HG03575 (cell line): ENCODE data around the gene LTO1.

ENCODE experiments used
- ATAC-seq: cut with Tn5 transposase; IDR thresholded peaks from one replicate; pipeline ENCODE4 v1.9.1; 2021; ENCODE audit not compliant: unreplicated experiment, insufficient number of reproducible peaks, low FRiP score; ENCODE audit errors: extremely low read depth

The LTO1 gene

GRCh38 chr11:69650832-69651344 lies 24.3 kb downstream of the LTO1 start:
- no peak for ATAC-seq

- no peak for ATAC-seq
These were observed 24.9 kb downstream of the LTO1 start for GRCh38 chr11:69650081-69650831.

GRCh38 chr11:69649576-69649900 lies 25.6 kb downstream of the LTO1 start:
- ATAC-seq = no peak

- ATAC-seq = no peak
These were observed 26.2 kb downstream of the LTO1 start for GRCh38 chr11:69648679-69649575.

- no peak for ATAC-seq
These were observed 27.2 kb downstream of the LTO1 start for GRCh38 chr11:69647761-69648497.

GRCh38 chr11:69647390-69647748 lies 27.8 kb downstream of the LTO1 start:
- no peak for ATAC-seq

- ATAC-seq = no peak
These were observed 28.4 kb downstream of the LTO1 start for GRCh38 chr11:69646493-69647389.

- ATAC-seq = no peak
These were observed 29.2 kb downstream of the LTO1 start for GRCh38 chr11:69645801-69646492.

- ATAC-seq = no peak
These were observed 30.0 kb downstream of the LTO1 start for GRCh38 chr11:69644962-69645675.

- ATAC-seq = no peak
These were observed 30.8 kb downstream of the LTO1 start for GRCh38 chr11:69644071-69644961.

- no peak for ATAC-seq
These were observed 31.5 kb downstream of the LTO1 start for GRCh38 chr11:69643646-69644045.

GRCh38 chr11:69642913-69643632 lies 32.1 kb downstream of the LTO1 start:
- ATAC-seq = no peak

- no peak for ATAC-seq
These were observed 32.6 kb downstream of the LTO1 start for GRCh38 chr11:69642549-69642912.

GRCh38 chr11:69641681-69642548 lies 33.2 kb downstream of the LTO1 start:
- no peak for ATAC-seq

- no peak for ATAC-seq
These were observed 34.1 kb downstream of the LTO1 start, which contains the start of gene CCND1 for GRCh38 chr11:69640995-69641581. Gene CCND1 (plus strand): TSS chr11:69641156. CDS start chr11:69641314, 158 bp downstream.
